Measurements from ENCODE around the gene PALLD. TPM values are rescaled to one million over a fixed set of nuclear protein-coding genes. Genes with fewer than 3 reads are reported as not detected.
"Not testable (repeated sequence)": the region's sequence is repeated elsewhere in the genome, so short reads cannot be mapped to it uniquely, and the experiment has no call there.

The PALLD gene
- total RNA-seq, 1 donor from 2014 or later = 38.6 TPM

DNA sequence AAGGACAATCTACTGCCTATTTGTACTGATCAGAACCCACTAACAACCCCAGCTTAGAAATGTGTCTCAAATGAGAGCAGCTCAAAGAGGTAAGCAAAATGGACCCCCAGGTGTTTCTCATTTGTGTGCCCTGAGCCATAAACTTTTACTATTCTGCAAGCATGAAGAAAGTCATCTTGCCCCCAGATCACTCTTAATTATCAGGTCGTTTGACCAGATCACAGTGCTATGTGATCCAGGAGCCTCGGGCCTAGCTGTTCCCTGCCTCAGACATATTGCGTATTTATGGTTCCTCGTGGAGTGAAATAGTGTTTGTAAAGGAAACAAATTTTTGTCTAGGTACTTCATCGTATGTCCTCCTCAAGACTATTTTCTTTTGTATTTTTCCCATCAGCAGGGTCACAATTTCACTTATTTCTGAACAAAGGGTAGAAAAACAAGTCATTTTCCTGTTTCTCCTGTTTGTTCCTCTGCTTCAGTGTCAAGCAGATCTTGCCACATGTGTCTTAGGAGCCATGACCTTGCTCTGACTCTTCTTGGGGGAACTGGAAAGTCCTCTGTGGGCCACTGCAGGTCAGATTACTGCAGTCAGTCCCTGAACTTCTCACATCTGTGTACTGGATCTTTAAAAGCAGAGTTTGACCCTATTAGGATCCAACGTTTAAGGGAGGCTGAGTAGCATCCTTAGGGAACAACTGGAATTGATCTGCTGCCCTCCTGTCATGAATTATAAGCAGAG, 194.9 kb downstream of the PALLD start:
- DNase-seq (ENCODE audit: extremely low read depth, low read depth, low spot score) = no peak

DNA sequence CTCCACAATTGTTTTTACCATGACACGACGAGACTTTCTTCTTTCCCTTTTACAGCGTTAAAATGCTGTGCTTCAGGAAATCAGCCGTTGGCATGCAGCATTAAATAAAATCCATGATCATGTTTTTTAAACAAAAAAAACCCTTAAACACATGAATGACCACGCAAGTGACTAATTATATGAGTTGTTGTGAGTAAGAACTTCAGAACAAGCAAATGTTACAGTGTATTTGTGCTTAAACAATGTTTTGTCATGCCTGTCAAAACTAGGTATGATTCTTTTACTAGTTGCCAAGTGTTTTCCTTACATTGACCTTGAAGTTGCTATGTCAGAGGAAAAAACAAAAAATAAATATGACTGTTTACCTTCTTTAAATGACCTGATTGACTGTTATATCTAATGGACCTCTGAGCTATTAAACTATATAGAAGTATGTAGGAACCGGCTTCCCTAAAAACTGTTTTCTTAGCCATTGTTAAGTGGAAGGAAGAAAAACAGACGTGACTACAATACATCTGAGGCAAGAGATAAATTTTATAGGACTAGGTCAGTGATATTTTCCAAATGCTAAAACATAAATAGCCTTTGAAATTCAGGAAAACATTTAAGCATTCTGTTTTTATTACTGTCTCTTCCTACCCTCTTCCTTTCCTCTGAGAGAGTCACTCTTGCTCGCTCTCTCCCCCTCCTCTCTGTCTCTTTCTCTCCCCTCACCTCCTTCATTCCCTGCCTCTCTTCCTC, 197.1 kb downstream of the PALLD start:
- DNase-seq (ENCODE audit: extremely low read depth, low read depth, low spot score) = no peak

DNA sequence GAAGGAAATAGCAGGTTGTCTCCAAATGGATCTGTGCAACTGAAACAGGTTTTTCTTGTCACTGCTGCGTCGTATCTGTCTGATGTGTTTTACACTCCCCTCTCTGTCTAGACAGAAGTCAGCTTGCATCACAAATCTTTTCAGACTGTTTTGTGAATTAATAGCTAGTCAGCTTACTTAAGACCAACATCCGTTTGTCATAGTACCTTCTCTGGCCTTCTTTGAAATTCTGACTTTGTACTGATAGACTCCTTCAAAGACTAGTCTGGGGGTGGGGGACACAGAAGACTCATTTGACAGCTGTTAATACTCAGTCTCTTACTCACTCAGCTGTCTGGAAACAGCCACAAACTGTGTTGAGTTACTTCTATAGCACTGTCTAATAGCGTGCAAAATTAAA, 197.8 kb downstream of the PALLD start:
- DNase-seq (ENCODE audit: extremely low read depth, low read depth, low spot score) = no peak

DNA sequence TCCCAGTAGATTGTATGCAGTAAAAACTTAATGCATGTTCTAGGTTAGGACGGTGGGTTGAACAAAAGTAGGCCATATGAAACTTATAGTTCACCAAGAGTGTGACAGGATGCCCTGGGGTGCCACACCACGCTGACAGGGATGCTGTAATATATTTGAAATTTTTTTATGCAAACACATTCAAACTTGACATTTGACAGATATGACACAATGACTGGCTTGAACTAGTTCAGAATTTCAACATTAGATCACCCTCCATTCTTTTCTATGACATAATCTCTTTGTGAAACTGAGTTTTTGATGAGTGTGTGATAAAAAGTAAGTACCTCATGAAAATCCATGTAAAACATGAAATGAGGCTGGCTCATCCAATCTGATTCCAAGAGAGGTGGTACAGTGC, 198.4 kb downstream of the PALLD start:
- no peak for DNase-seq (ENCODE audit: extremely low read depth, low read depth, low spot score)

DNA sequence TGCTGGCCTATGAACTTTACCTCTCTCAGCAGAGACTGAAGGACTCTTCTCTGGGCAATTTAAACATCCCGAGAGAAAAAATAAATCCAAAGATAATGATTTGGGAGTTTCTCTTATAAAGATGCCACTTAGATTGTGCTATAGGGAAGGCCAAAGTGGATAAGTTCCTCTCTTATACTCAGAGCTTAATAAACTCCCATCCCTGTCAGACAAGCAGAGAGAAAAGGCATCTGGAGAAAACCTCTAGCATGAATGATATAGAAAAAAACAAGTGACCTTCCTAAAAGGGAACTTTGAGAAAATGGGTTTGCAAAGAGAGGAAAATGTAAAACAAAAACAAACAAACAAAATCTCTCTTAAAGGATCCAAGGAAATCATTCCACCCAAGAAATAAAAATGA, 199.4 kb downstream of the PALLD start:
- no peak for DNase-seq (ENCODE audit: extremely low read depth, low read depth, low spot score)

DNA sequence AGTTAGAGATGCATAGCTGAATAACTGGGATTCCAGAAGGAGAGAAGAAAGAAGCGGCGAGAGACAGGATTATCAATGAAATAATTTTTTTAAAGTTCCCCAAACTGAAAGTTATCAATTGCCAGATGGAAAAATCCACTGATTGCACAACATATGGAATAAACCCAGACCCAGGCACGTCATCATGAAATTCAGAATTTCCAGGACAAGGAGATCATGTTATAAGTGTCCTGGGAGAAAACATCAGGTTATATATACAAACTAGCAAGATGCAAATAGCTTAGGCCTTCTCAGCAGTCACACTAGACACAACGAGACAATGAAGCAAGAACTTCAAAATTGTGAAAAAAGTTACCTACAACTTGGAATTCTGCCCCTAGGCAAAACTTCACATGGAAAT, 200.0 kb downstream of the PALLD start:
- DNase-seq (ENCODE audit: extremely low read depth, low read depth, low spot score) = no peak

DNA sequence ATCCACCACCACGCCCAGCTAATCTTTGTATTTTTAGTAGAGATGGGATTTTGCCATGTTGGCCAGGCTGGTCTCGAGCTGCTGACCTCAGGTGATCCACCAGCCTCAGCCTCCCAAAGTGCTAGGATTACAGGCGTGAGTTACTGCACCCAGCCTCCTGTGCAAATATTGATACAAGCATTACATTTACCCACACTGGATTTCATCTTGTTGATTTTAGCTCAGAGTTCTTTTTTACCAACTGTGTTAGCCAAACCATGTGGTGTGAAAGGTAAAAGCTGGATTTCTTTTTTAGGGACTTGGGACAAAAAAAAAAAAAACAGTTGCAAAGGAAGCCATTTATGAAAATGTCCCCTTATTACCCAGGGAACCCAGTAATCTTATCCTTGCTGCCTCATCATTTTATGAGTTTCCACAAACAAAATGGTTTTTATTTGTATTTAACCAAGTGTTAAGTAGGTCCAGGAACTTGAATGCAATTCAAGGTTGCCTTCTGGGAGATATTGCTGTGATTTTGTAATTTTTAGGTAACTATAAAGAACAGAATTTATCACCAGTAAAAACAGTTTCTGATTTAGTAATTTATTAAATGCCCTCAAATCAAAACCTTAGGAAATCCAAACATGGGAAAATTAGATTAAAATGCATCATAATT, 202.5 kb downstream of the PALLD start:
- no peak for DNase-seq (ENCODE audit: extremely low read depth, low read depth, low spot score)

DNA sequence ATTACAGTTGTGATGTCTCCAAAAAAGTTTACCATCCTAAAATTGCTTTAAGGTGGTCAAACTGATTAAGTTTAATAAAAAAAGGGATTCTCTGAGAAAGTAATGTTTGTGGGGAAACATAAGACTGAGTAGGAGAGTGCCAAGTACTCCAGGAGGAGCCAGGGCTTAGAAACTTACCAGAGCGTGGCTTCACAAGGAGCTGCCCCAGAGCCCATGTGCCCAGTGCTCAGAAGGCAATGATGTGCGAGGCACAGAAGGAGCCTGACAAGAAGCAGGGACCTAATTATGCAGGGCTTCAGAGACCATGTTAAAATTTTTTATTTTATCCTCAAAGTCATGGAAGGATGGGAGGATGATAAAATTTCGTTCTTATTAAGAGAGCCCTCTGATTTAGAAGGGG, 204.2 kb downstream of the PALLD start:
- DNase-seq (ENCODE audit: extremely low read depth, low read depth, low spot score) = no peak

DNA sequence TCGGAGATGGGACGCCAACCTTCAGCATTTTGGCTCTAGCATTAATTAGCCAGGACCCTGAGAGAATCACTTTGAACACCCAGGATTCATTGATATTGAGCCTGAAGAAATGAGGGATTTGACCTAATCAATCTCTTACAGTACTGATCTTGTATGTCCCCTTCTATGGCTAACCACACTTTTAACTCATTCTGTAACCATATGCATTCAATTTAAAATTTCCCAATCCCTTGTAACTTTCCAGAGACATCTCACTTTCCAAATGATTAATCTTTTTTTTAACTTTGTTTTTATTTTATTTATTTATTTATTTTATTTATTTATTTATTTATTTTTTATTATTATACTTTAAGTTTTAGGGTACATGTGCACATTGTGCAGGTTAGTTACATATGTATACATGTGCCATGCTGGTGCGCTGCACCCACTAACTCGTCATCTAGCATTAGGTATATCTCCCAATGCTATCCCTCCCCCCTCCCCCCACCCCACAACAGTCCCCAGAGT, 205.8 kb downstream of the PALLD start:
- DNase-seq (ENCODE audit: extremely low read depth, low read depth, low spot score) = not testable (repeated sequence)

DNA sequence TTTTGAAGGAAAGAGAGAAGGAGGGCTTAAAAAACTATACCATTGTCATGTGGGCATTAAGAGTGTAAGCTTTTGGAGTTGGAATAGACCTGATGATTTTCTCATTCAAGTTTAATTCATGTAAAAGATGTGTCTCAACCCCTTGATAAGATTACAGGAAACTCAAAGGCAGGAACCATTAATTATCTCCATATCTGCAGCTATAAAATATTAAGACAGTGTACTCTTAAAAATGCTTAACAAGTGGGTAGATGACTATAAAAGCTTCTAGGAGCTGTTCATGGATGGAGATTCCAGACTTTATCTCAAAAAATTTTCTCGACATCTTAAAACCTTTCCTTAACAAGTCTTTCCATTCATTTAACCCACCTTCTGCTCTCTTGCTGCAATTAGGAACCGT, 208.3 kb downstream of the PALLD start:
- DNase-seq (ENCODE audit: extremely low read depth, low read depth, low spot score) = no peak

DNA sequence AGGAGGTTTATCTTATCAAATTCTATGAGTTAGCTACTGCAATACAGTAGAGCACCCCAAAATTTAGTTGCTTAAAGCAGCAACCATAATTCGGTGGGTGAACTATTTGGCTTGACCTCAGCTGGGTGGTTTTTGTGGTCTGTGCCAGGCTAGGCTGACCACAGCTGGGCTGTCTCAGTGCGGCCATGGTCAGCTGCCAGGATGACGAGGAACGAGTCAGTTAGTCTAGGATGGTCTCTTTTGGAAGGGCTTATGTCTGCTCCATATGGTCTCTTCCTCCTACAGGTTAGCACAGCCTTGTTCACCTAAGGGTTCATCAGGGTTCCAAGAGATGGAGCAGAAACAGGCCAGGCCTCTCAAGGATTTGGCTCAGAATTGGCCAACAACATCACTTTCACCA, 210.4 kb downstream of the PALLD start:
- DNase-seq (ENCODE audit: extremely low read depth, low read depth, low spot score) = no peak

DNA sequence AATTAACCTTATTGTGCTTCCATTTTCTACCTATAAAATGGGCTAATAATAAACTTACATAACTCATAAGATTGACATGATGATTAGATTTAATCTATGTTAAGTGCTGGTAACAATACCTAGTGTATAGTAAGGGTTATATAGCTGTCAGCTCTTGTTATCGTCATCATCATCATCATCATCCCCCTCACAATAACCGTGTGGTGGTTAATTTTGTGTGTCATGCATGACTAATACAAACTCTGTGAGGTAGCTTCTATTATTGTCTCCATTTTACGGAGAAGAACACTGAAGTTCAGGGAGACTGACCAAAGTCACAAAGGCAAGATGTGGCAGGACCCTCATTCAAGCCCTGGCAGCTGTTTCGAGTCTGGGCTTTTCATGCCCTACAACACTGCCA, 211.3 kb downstream of the PALLD start:
- no peak for DNase-seq (ENCODE audit: extremely low read depth, low read depth, low spot score)

DNA sequence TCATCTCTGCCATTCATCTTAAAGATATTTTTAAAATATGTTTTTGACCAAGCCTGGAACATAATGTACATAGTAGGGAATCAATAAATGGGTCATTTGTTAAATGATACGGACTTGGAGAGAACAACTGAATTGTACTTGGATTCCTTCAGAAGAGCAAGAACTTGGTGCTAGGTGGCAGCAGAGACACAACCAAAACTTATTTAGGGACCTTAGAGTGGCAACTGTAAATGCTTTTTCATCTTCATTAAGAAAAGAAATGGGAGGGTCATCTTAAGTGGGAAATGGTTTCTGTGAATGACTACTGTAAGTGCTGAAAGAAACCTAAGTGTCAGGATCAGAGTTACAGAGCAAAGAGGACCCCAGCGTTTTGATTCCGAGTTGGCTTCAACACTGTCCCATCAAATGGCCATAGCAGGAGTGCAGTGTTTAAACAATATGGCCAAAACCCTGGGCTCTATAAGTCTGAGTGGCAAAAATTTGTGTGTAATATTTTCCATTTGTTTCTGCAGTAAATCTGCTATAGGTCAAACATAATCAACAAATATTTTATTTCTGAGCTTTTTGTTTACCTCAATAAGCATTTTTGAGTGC, 213.6 kb downstream of the PALLD start:
- no peak for DNase-seq (ENCODE audit: extremely low read depth, low read depth, low spot score)

DNA sequence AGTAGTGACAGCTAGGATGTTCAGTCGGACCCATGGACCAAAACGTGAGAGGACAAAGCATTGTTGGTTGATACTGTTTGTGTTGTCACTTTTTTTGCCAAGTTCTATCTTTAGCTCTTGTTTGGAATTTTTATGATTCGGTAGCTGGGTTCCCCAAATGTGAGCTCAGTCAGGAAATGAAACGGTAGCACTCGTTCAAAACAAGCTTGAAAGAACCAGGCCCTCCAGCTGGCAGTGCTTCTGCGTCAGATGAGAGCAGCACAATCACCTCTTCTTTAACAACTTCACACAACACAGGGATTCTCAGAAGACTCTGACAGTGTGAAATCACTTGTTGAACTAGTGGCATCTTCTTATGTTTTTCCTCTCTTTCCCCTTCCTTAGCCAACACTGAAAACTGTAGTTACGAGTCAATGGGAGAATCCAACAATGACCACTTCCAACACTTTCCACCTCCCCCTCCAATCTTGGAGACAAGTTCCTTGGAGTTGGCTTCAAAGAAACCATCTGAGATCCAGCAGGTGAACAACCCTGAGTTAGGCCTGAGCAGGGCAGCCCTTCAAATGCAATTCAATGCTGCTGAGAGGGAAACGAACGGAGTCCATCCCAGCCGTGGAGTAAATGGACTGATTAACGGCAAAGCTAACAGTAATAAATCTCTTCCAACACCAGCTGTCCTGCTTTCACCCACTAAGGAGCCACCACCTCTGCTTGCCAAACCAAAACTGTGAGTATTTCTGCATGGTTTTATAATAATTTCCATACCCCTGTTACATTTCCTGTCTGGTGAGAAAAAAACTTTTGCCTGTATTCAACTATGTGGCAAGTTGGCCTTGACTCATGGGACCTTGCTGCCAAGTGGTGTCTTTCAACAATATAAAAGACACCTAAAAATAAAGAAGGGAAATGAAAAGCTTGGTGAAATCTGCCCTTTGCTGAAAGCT, 214.6 kb downstream of the PALLD start:
- no peak for DNase-seq (ENCODE audit: extremely low read depth, low read depth, low spot score)

DNA sequence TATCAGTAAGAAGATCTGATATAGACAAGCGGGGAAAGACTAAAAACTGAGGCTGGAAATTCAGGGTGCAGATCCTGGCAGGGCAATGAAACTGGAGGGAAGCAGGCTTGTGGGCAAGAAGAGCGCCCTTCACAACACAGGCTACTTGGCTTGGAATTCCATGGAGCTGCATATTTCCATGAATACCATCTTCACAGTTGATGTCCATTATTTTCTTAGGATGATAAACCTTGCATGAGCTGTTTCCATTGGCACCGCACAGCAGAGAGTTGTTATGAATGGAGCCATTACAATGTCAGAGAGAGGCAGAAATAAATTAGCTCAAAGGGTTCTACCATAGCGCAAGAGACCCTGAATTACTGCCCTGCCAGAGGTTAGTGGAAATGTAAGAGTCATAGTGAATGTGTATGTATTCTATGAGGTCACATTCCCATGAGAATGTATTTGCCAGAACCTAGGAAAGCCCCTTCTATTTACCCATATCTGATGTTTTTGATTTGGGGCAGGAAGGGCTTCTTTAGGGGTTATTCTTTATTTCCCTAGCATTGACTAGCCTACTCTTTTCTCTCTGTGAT, 215.6 kb downstream of the PALLD start:
- no peak for DNase-seq (ENCODE audit: extremely low read depth, low read depth, low spot score)

DNA sequence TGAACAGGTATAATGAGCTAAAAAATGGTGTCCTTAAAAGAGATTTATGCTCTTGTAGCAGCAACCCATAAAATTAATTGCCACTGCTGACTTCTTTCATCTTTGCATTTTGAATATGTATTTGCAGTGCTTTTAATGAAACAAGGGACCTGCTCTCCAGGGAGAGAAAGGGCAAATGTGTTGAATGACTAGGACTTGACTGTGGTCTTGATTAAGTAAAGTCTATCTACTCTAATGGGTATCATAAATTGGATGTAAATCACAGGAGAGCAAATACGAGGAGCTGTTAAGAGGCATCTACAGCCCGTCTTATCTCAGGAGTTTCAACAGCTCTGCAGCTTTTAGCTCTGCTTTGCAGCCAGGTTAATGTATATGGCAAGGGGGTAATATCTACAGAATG, 216.4 kb downstream of the PALLD start:
- DNase-seq (ENCODE audit: extremely low read depth, low read depth, low spot score) = no peak

DNA sequence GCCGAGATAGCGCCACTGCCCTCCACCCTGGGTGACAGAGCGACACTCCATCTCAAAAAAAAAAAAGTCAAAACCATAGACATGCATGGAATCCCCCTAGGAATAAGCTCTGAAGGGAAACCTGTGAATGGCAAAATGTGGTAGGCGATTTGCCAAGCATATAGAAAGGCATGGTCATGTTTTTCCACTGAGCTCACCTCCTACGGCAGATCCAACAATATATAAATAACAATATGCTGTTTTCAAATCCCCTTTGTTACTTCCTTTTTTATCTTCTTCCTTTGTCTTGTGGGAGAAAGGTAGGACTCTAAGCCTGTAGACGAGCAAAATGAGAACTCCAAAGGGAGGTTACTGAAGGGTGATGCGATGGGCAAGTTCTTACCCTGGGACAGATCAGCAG, 219.0 kb downstream of the PALLD start:
- no peak for DNase-seq (ENCODE audit: extremely low read depth, low read depth, low spot score)

DNA sequence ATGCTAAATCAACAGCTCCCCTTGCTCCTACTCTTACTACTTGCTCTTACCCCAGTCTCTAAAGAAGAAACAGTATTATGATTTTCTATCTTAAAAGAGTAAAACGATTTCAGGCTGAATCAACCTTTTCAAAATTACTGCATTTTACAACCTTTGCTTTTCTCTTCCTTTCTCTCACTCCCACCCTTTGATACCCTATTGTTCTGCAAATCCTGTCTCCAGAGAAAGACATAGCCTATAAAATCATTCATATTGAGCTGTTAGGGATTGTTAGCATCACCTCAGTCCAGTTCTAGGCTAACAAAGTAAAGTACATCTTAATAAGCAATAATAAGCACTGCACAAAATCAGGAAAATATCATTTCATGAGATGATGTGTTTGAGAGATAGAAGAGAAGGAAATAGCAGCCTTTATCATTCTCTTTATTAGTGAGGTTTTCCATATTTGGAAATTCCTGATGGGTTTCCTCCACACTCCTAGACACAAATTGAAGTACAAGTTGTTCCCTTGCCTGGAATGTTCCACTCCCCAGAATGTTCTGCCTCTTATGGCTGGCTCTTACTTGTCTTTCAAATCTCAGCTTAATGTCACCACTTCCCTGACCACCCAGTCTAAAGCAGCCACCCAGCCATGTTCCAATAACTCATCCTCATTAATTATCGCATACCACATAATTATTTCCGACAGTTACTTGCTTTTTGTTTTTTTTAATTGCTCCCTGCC, 219.7 kb downstream of the PALLD start:
- DNase-seq (ENCODE audit: extremely low read depth, low read depth, low spot score) = no peak

DNA sequence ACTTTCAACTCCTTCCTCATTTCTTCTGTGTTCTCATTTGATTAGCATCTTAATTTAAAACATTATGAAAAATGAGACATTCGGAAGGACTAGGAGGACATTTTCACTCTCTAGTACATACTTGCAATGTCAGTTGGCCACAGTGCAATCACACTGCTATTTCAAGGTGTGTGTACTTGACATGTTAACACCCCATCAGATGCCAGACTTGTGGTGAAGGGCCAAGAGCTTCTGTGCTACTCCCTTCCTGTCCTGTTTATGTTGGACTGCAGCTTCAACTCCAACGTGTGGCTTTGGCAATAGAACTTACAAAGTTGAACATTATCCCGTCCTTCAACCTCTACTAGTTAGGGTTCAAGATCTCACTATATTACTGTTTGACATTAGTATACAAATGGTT, 221.0 kb downstream of the PALLD start:
- DNase-seq (ENCODE audit: extremely low read depth, low read depth, low spot score) = no peak

Measured in glomerular endothelial cell (primary cell).